ENCODE measurements around the gene TXNDC16. TPM values are rescaled to one million over a fixed set of nuclear protein-coding genes. Genes with fewer than 3 reads are reported as not detected.

Gene TXNDC16
- polyA plus RNA-seq, 1 donor (not counting 4 experiments of a cell fraction or from before 2014, with no cell fraction given): 1.9 TPM

DNA sequence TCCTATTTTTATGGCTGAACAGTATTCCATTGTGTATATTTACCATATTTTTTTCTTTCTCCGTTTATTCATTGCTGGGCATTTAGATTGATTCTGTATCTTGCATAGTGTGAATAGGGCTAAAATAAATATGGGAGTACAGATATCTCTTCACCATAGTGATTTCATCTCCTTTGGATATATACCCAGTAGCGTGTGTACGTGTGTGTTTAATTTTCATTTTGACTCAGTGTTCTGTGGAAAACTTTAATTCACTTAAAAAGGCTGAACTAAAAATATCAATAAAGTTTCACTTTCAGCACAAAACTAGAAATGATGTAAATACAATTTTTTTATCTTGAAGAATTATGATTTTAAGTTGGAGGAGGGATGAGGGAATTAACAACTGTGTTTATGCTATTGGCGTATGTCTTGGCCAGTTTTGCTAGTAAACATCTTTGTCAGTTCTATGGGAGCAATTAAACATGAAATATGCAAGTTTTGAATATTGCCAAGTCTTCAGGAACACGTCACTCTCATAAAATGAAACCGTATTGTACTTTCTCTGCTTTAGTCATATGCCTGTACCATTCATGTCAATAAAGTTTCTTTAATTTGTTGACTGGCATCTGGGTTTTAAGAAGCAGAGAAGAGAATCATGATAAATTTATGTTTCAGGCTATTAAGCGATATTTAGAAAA, 138.4 kb downstream of the TXNDC16 start:
- no peak overlapping the region for H3K27ac ChIP-seq (ENCODE audit: control insufficient read depth, insufficient read depth, low read length)
- dilution Hi-C loops (cut with MboI; ENCODE audit: extremely low pct_ligation_motif_present, low sequenced_read_pairs): no loop called here

GRCh38 chr14:52412426-52412825, 139.9 kb downstream of the TXNDC16 start:
- Histone ChIP-seq H3K9me3 (ENCODE audit: control insufficient read depth, low read depth, low read length) (no peaks in the 10 kb centered on the region), H3K4me3 (ENCODE audit: control insufficient read depth in 2 of 3, extremely low read depth in 1 of 3, insufficient read depth in 2 of 3, low read depth in 1 of 3, low read length in 3 of 3) (no peak overlapping the region), H2AFZ (ENCODE audit: control insufficient read depth, low read length) (no peak overlapping the region), H3K4me1 (ENCODE audit: control insufficient read depth, extremely low read depth, insufficient read depth, low read length) (no peaks in the 10 kb centered on the region), H3K27ac (ENCODE audit: control insufficient read depth, insufficient read depth, low read length) (no peak overlapping the region), H3K9ac (ENCODE audit: control insufficient read depth, extremely low read depth, insufficient read depth, low read length) (no peak overlapping the region), H4K20me1 (ENCODE audit: control insufficient read depth, extremely low read depth, insufficient read depth, low read length) (no peaks in the 10 kb centered on the region), H3K27me3 (ENCODE audit: control insufficient read depth, extremely low read depth, insufficient read depth, low read length) (no peaks in the 10 kb centered on the region), H3K4me2 (ENCODE audit: control insufficient read depth, extremely low read depth, insufficient read depth, low read depth, low read length) (no peak overlapping the region), H3K36me3 (ENCODE audit: control insufficient read depth in 2 of 2, extremely low read depth in 1 of 2, insufficient read depth in 2 of 2, low read length in 2 of 2) (no peaks in the 10 kb centered on the region), H3K79me2 (ENCODE audit: control insufficient read depth, insufficient read depth, low read length) (no peaks in the 10 kb centered on the region), H3K9me1 (ENCODE audit: control insufficient read depth, extremely low read depth, insufficient read depth, low read length) (no peaks in the 10 kb centered on the region)
- dilution Hi-C loops (cut with MboI; ENCODE audit: extremely low pct_ligation_motif_present, low sequenced_read_pairs): no loop called here
- no peak for FAIRE-seq
- DNase-seq (ENCODE audit: low read depth, low spot score): no peak
- TF ChIP-seq EZH2 (IDR thresholded peaks at IDR 0.05; ENCODE audit: low read length): no peak
- TF ChIP-seq CTCF (optimal IDR thresholded peaks at IDR 0.05 in 1 of 3, IDR thresholded peaks at IDR 0.05 in 1 of 3, conservative IDR thresholded peaks at IDR 0.05 in 1 of 3; ENCODE audit: extremely low read depth in 1 of 3, insufficient read depth in 2 of 3, low read length in 3 of 3): no peak

More for the DNA sequence above, 138.4 kb downstream of the TXNDC16 start:
- Histone ChIP-seq H3K9me3 (ENCODE audit: control insufficient read depth, low read depth, low read length) (no peaks in the 10 kb centered on the region), H3K4me1 (ENCODE audit: control insufficient read depth, extremely low read depth, insufficient read depth, low read length) (no peaks in the 10 kb centered on the region), H2AFZ (ENCODE audit: control insufficient read depth, low read length) (no peak overlapping the region), H3K9me1 (ENCODE audit: control insufficient read depth, extremely low read depth, insufficient read depth, low read length) (no peaks in the 10 kb centered on the region), H3K4me3 (ENCODE audit: control insufficient read depth in 2 of 3, extremely low read depth in 1 of 3, insufficient read depth in 2 of 3, low read depth in 1 of 3, low read length in 3 of 3) (no peak overlapping the region), H3K36me3 (ENCODE audit: control insufficient read depth in 2 of 2, extremely low read depth in 1 of 2, insufficient read depth in 2 of 2, low read length in 2 of 2) (no peaks in the 10 kb centered on the region), H3K27me3 (ENCODE audit: control insufficient read depth, extremely low read depth, insufficient read depth, low read length) (no peaks in the 10 kb centered on the region), H3K9ac (ENCODE audit: control insufficient read depth, extremely low read depth, insufficient read depth, low read length) (no peak overlapping the region), H4K20me1 (ENCODE audit: control insufficient read depth, extremely low read depth, insufficient read depth, low read length) (no peaks in the 10 kb centered on the region), H3K4me2 (ENCODE audit: control insufficient read depth, extremely low read depth, insufficient read depth, low read depth, low read length) (no peak overlapping the region), H3K79me2 (ENCODE audit: control insufficient read depth, insufficient read depth, low read length) (no peaks in the 10 kb centered on the region)
- no peak for TF ChIP-seq CTCF (optimal IDR thresholded peaks at IDR 0.05 in 1 of 3, IDR thresholded peaks at IDR 0.05 in 1 of 3, conservative IDR thresholded peaks at IDR 0.05 in 1 of 3; ENCODE audit: extremely low read depth in 1 of 3, insufficient read depth in 2 of 3, low read length in 3 of 3)
- TF ChIP-seq EZH2 (IDR thresholded peaks at IDR 0.05; ENCODE audit: low read length): no peak
- FAIRE-seq (no peak), DNase-seq (ENCODE audit: low read depth, low spot score) (no peak)

Data from keratinocyte (primary cell).